ENCODE measurements around the gene HSD17B3.

The HSD17B3 gene

GRCh38 chr9:96251451-96251850, 50.5 kb downstream of the HSD17B3 start:
- no peak for DNase-seq (ENCODE audit: low read depth)
- TF ChIP-seq CTCF (IDR thresholded peaks at IDR 0.05; ENCODE audit: control insufficient read depth, extremely low read depth, insufficient read depth), result no peak
- no peak overlapping the region for H3K4me3 ChIP-seq (ENCODE audit: low read depth, low read length)

GRCh38 chr9:96249746-96250145, 52.2 kb downstream of the HSD17B3 start:
- H3K4me3 ChIP-seq (ENCODE audit: low read depth, low read length), result no peak overlapping the region
- no peak for DNase-seq (ENCODE audit: low read depth)
- TF ChIP-seq CTCF (IDR thresholded peaks at IDR 0.05; ENCODE audit: control insufficient read depth, extremely low read depth, insufficient read depth), result no peak

- no peak overlapping the region for H3K4me3 ChIP-seq (ENCODE audit: low read depth, low read length)
- TF ChIP-seq CTCF (IDR thresholded peaks at IDR 0.05; ENCODE audit: control insufficient read depth, extremely low read depth, insufficient read depth), result no peak
- no peak for DNase-seq (ENCODE audit: low read depth)
These were observed 55.7 kb downstream of the HSD17B3 start for GRCh38 chr9:96246267-96246671.

- H3K4me3 ChIP-seq (ENCODE audit: low read depth, low read length), result no peak overlapping the region
- TF ChIP-seq CTCF (IDR thresholded peaks at IDR 0.05; ENCODE audit: control insufficient read depth, extremely low read depth, insufficient read depth), result 0 out of 2 replicates have a peak, but pooled peaks have one; percentile 2
- no peak for DNase-seq (ENCODE audit: low read depth)
These were observed 56.6 kb downstream of the HSD17B3 start for GRCh38 chr9:96245399-96245798.

- no peak overlapping the region for H3K4me3 ChIP-seq (ENCODE audit: low read depth, low read length)
- no peak for DNase-seq (ENCODE audit: low read depth)
- no peak for TF ChIP-seq CTCF (IDR thresholded peaks at IDR 0.05; ENCODE audit: control insufficient read depth, extremely low read depth, insufficient read depth)
These were observed 58.2 kb downstream of the HSD17B3 start for GRCh38 chr9:96243778-96244177.

- no peak for TF ChIP-seq CTCF (IDR thresholded peaks at IDR 0.05; ENCODE audit: control insufficient read depth, extremely low read depth, insufficient read depth)
- no peak for DNase-seq (ENCODE audit: low read depth)
- H3K4me3 ChIP-seq (ENCODE audit: low read depth, low read length), result no peak overlapping the region
These were observed 59.2 kb downstream of the HSD17B3 start for GRCh38 chr9:96242811-96243210.

- DNase-seq (ENCODE audit: low read depth), result no peak
- H3K4me3 ChIP-seq (ENCODE audit: low read depth, low read length), result no peak overlapping the region
- TF ChIP-seq CTCF (IDR thresholded peaks at IDR 0.05; ENCODE audit: control insufficient read depth, extremely low read depth, insufficient read depth), result no peak
These were observed 60.6 kb downstream of the HSD17B3 start for GRCh38 chr9:96241391-96241809.

Data from LNCaP clone FGC (cell line).